GM12891 (cell line): ENCODE data around the gene EDN1.

ENCODE experiments used
- POLR2A ChIP-seq: IDR thresholded peaks from 2 replicates; pipeline ENCODE4 v1.6.1; 2011; ENCODE audit warnings: low read depth, low read length, control low read depth
- SPI1 ChIP-seq: IDR thresholded peaks from 2 replicates; pipeline ENCODE4 v1.6.1; 2011; ENCODE audit warnings: low read depth, low read length, control low read depth

DNA sequence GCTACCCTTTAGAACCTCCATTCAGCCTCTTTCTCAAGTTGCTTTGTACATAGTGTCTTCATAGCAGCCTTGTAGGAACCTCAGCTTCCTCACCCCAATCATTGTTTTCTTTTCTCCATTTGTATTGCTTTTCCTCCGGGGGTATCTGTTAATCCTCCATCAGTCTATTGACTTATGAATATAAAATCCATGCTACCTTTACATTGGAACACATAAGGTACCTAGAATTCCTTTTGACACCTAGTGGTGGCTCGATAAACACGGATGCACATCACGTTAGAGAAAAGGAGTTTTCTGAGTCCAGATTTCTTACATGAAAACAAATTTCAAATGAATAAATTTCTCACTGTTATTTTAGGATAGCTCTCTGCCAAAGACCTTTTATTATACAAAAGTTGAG, 6.3 kb upstream of the EDN1 start:
- TF ChIP-seq POLR2A (no peak), SPI1 (no peak)
